Measurements from ENCODE around the gene ANKRD49. TPM values are rescaled to one million over a fixed set of nuclear protein-coding genes. Genes with fewer than 3 reads are reported as not detected.

The ANKRD49 gene
- polyA plus RNA-seq, 2 of the 4 experiments (the other 2 are of a cell fraction) = 9.7 to 20.3 TPM

GRCh38 chr11:94469416-94469815 lies 24.4 kb upstream of the ANKRD49 start:
- Histone ChIP-seq H3K4me2 (no peak overlapping the region), H3K9me3 (no peaks in the 10 kb centered on the region), H3K4me3 (no peak overlapping the region), H3K4me1 (no peaks in the 10 kb centered on the region), H3K27ac (no peak overlapping the region)
- WGBS (ENCODE audit: missing lambda C conversion rate) = 96% methylated on average over 2 of the region's 2 CpGs
- FAIRE-seq (no peak), ATAC-seq (no peak), DNase-seq (ENCODE audit: low read depth in 1 of 2, low spot score in 1 of 2) (no peak)
- POLR2A ChIA-PET = no interaction called here
- CTCF ChIA-PET = no interaction called here
- no peak for TF ChIP-seq CBX2 (IDR thresholded peaks at IDR 0.05; ENCODE audit: borderline replicate concordance, low read depth)
- no peak for TF ChIP-seq GATA3 (IDR thresholded peaks at IDR 0.05; ENCODE audit: borderline replicate concordance)
- TF ChIP-seq CHD2 (IDR thresholded peaks at IDR 0.05; ENCODE audit: low read length, partially characterized antibody) = no peak
- no peak for TF ChIP-seq USF2 (IDR thresholded peaks at IDR 0.05)
- no peak for TF ChIP-seq RARB (CRISPR knock-in tag; IDR thresholded peaks at IDR 0.05)
- TF ChIP-seq JUNB (IDR thresholded peaks at IDR 0.05) = no peak
- no peak for TF ChIP-seq HES2 (IDR thresholded peaks at IDR 0.05)
- no peak for TF ChIP-seq RCOR1 (IDR thresholded peaks at IDR 0.05; ENCODE audit: low read depth, low read length)
- TF ChIP-seq RAD21 (conservative IDR thresholded peaks at IDR 0.05 in 1 of 2, IDR thresholded peaks at IDR 0.05 in 1 of 2) = no peak
- no peak for TF ChIP-seq MAZ (IDR thresholded peaks at IDR 0.05; ENCODE audit: borderline replicate concordance, low read depth, low read length)
- TF ChIP-seq RNF2 (IDR thresholded peaks at IDR 0.05; ENCODE audit: borderline replicate concordance, low read depth) = no peak
- TF ChIP-seq FOSB (CRISPR knock-in tag; IDR thresholded peaks at IDR 0.05) = no peak
- TF ChIP-seq CHD4 (IDR thresholded peaks at IDR 0.05; ENCODE audit: borderline replicate concordance) = no peak
- no peak for TF ChIP-seq ZFP36 (IDR thresholded peaks at IDR 0.05; ENCODE audit: borderline replicate concordance, partially characterized antibody)
- no peak for TF ChIP-seq EP300 (IDR thresholded peaks at IDR 0.05)
- no peak for TF ChIP-seq ZC3H11A (IDR thresholded peaks at IDR 0.05)
- no peak for TF ChIP-seq MAX (IDR thresholded peaks at IDR 0.05)
- no peak for TF ChIP-seq JUN (IDR thresholded peaks at IDR 0.05)
- no peak for TF ChIP-seq TFCP2L1 (CRISPR knock-in tag; IDR thresholded peaks at IDR 0.05)

GRCh38 chr11:94472916-94473799 lies 20.6 kb upstream of the ANKRD49 start:
- no peaks in the 10 kb centered on the region for H3K4me1 ChIP-seq
- H3K4me2 ChIP-seq = no peak overlapping the region
- H3K27ac ChIP-seq = no peak overlapping the region
- FAIRE-seq (no peak), DNase-seq (ENCODE audit: low read depth in 1 of 2, low spot score in 1 of 2) (no peak), ATAC-seq (no peak)
- CTCF ChIA-PET = no interaction called here
- 99% methylated on average over 3 of the region's 3 CpGs for WGBS (ENCODE audit: missing lambda C conversion rate)
- H3K9me3 ChIP-seq = no peaks in the 10 kb centered on the region
- no peak overlapping the region for H3K4me3 ChIP-seq
- TF ChIP-seq USF2 (IDR thresholded peaks at IDR 0.05) = no peak
- TF ChIP-seq MAFK (IDR thresholded peaks at IDR 0.05; ENCODE audit: partially characterized antibody) = no peak
- TF ChIP-seq KDM5A (IDR thresholded peaks at IDR 0.05) = no peak
- no peak for TF ChIP-seq ELK1 (IDR thresholded peaks at IDR 0.05; ENCODE audit: low read depth, low read length)
- no peak for TF ChIP-seq RCOR1 (IDR thresholded peaks at IDR 0.05; ENCODE audit: low read depth, low read length)
- no peak for TF ChIP-seq REST (IDR thresholded peaks at IDR 0.05)
- TF ChIP-seq MYC (IDR thresholded peaks at IDR 0.05; ENCODE audit: borderline replicate concordance, low read length) = no peak
- no peak for TF ChIP-seq RARB (CRISPR knock-in tag; IDR thresholded peaks at IDR 0.05)
- TF ChIP-seq ZFP36 (IDR thresholded peaks at IDR 0.05; ENCODE audit: borderline replicate concordance, partially characterized antibody) = no peak
- POLR2A ChIA-PET = no interaction called here
